Fibroblast of lung (primary cell): Measurements from ENCODE around the gene TUBB1.

Source experiments
- CTCF ChIP-seq, 2 donors: IDR thresholded peaks in 1 of 2; conservative IDR thresholded peaks in 1 of 2; 1 replicate in 1 of 2; 2 replicates in 1 of 2; pipeline ENCODE4 v1.5.1; 2011 to 2012; ENCODE audit warnings: low read length in 2 of 2, control low read depth in 1 of 2, inconsistent platforms in 1 of 2, low read depth in 1 of 2, mild to moderate bottlenecking in 1 of 2
- EZH2 ChIP-seq: IDR thresholded peaks from 2 replicates; pipeline ENCODE4 v1.5.1; 2012; ENCODE audit warnings: low read length, control low read depth, mild to moderate bottlenecking; ENCODE audit errors: missing control alignments

- TF ChIP-seq CTCF (conservative IDR thresholded peaks at IDR 0.05 in 1 of 2, IDR thresholded peaks at IDR 0.05 in 1 of 2; ENCODE audit: low read depth in 1 of 2, low read length in 2 of 2) (no peak), EZH2 (no peak)
Measured at GRCh38 chr20:59048681-59049030, 29.4 kb downstream of the TUBB1 start.
